GM23338 (cell line): Measurements from ENCODE around the gene EXOC1L. TPM values are rescaled to one million over a fixed set of nuclear protein-coding genes. Genes with fewer than 3 reads are reported as not detected.

Source experiments
- ATAC-seq: fragments of 200-7000 bp; cut with Tn5 transposase; 3 replicates; pipeline ENCODE4 v1.9.1; 2020
- DNase-seq: peaks from one replicate; pipeline ENCODE4 v3.0.0-alpha.2; 2015; ENCODE audit warnings: low spot score
- H2AFZ ChIP-seq: fragments of 200-600 bp; sonication (generic); 2 replicates; pipeline ENCODE4 v1.8.0; 2016; ENCODE audit warnings: antibody characterized with exemption, mild to moderate bottlenecking, moderate library complexity
- H3F3A ChIP-seq: fragments of 200-600 bp; sonication (generic); replicated peaks from 2 replicates; pipeline ENCODE4 v1.8.0; 2017; ENCODE audit warnings: antibody characterized with exemption, mixed run types, low read depth
- H3K27ac ChIP-seq: fragments of 200-600 bp; sonication (generic); 2 replicates; pipeline ENCODE4 v1.6.1; 2016; ENCODE audit warnings: low read depth
- H3K27me3 ChIP-seq: fragments of 200-600 bp; sonication (generic); 2 replicates; pipeline ENCODE4 v1.8.0; 2016; ENCODE audit warnings: mild to moderate bottlenecking, mixed run types, moderate library complexity; ENCODE audit not compliant: insufficient read depth
- H3K36me3 ChIP-seq: fragments of 200-600 bp; sonication (generic); 2 replicates; pipeline ENCODE4 v1.8.0; 2016; ENCODE audit warnings: mild to moderate bottlenecking; ENCODE audit not compliant: insufficient read depth
- H3K4me1 ChIP-seq: fragments of 200-600 bp; sonication (generic); 2 replicates; pipeline ENCODE4 v1.8.0; 2016; ENCODE audit warnings: mild to moderate bottlenecking, moderate library complexity; ENCODE audit not compliant: insufficient read depth
- H3K4me2 ChIP-seq: fragments of 200-600 bp; sonication (generic); 2 replicates; pipeline ENCODE4 v1.7.1; 2017; ENCODE audit warnings: mixed run types
- H3K4me3 ChIP-seq: fragments of 200-600 bp; sonication (generic); 2 replicates; pipeline ENCODE4 v1.6.1; 2016; ENCODE audit warnings: mixed run types
- H3K79me2 ChIP-seq: fragments of 200-600 bp; sonication (generic); replicated peaks from 2 replicates; pipeline ENCODE4 v1.8.0; 2017; ENCODE audit warnings: mild to moderate bottlenecking; ENCODE audit not compliant: insufficient read depth
- H3K9me2 ChIP-seq: fragments of 200-600 bp; sonication (generic); 2 replicates; pipeline ENCODE4 v1.8.0; 2017; ENCODE audit not compliant: insufficient read depth
- H4K20me1 ChIP-seq: fragments of 200-600 bp; sonication (generic); replicated peaks from 2 replicates; pipeline ENCODE4 v1.8.0; 2017; ENCODE audit warnings: mild to moderate bottlenecking; ENCODE audit not compliant: insufficient read depth
- H3K27ac Mint-ChIP-seq: 2 replicates; pipeline ENCODE4 v1.8.0; 2020; ENCODE audit warnings: inconsistent platforms, mild to moderate bottlenecking, moderate library complexity, mixed read lengths
- H3K27me3 Mint-ChIP-seq: 3 replicates; pipeline ENCODE4 v1.8.0; 2022; ENCODE audit warnings: low read depth, mild to moderate bottlenecking, moderate library complexity, mixed read lengths, inconsistent platforms; ENCODE audit not compliant: insufficient read depth, poor library complexity
- H3K36me3 Mint-ChIP-seq: 3 replicates; pipeline ENCODE4 v1.8.0; 2021; ENCODE audit warnings: low read depth, mild to moderate bottlenecking, inconsistent platforms, moderate library complexity, mixed read lengths
- H3K4me1 Mint-ChIP-seq: 3 replicates; pipeline ENCODE4 v1.8.0; 2020; ENCODE audit warnings: mild to moderate bottlenecking, inconsistent platforms, mixed read lengths
- H3K4me3 Mint-ChIP-seq: 3 replicates; pipeline ENCODE4 v1.8.0; 2021; ENCODE audit warnings: moderate library complexity, mild to moderate bottlenecking, inconsistent platforms, mixed read lengths
- H3K9me3 Mint-ChIP-seq: 3 replicates; pipeline ENCODE4 v1.8.0; 2020; ENCODE audit warnings: moderate library complexity, mild to moderate bottlenecking, inconsistent platforms, mixed read lengths
- CREB1 ChIP-seq: fragments of 250-450 bp; sonication (Bioruptor Pico); IDR thresholded peaks from 2 replicates; pipeline ENCODE4 v1.5.0; 2020; ENCODE audit warnings: low read depth, mild to moderate bottlenecking, moderate library complexity
- CTCF ChIP-seq, 2 experiments: fragments of 200-600 bp in 1 of 2; sonication (generic) in 1 of 2; conservative IDR thresholded peaks; 2 replicates each; pipeline versions ENCODE4 v1.5.1 to v1.6.1; 2016 to 2017; ENCODE audit warnings: antibody characterized with exemption in 2 of 2, low read depth in 2 of 2, mild to moderate bottlenecking in 2 of 2, moderate library complexity in 1 of 2
- ETS1 ChIP-seq: IDR thresholded peaks from 2 replicates; pipeline ENCODE4 v1.6.1; 2016; ENCODE audit warnings: antibody characterized with exemption
- EZH2 ChIP-seq: fragments of 200-600 bp; sonication (generic); IDR thresholded peaks from one replicate; pipeline ENCODE4 v1.8.0; 2017; ENCODE audit warnings: antibody characterized with exemption, mild to moderate bottlenecking, low read depth; ENCODE audit not compliant: unreplicated experiment
- EZH2phosphoT487 ChIP-seq: fragments of 200-600 bp; sonication (generic); IDR thresholded peaks from one replicate; pipeline ENCODE4 v1.8.1; 2018; ENCODE audit warnings: antibody characterized with exemption; ENCODE audit not compliant: unreplicated experiment
- JUNB ChIP-seq: IDR thresholded peaks from one replicate; pipeline ENCODE4 v1.6.1; 2016; ENCODE audit warnings: antibody characterized with exemption; ENCODE audit not compliant: unreplicated experiment
- NANOG ChIP-seq: IDR thresholded peaks from 2 replicates; pipeline ENCODE4 v1.6.1; 2016; ENCODE audit warnings: antibody characterized with exemption, borderline replicate concordance
- POLR2AphosphoS5 ChIP-seq: IDR thresholded peaks from 2 replicates; pipeline ENCODE4 v1.6.1; 2016; ENCODE audit warnings: antibody characterized with exemption, low read depth
- REST ChIP-seq: IDR thresholded peaks from one replicate; pipeline ENCODE4 v1.6.1; 2018; ENCODE audit warnings: antibody characterized with exemption; ENCODE audit not compliant: unreplicated experiment
- STAT1 ChIP-seq: IDR thresholded peaks from one replicate; pipeline ENCODE4 v1.6.1; 2016; ENCODE audit warnings: antibody characterized with exemption; ENCODE audit not compliant: unreplicated experiment
- ZNF114 ChIP-seq: fragments of 250-450 bp; sonication (Bioruptor Pico); IDR thresholded peaks from 2 replicates; pipeline ENCODE4 v1.5.0; 2020; ENCODE audit warnings: mild to moderate bottlenecking, moderate library complexity
- polyA plus RNA-seq: library from polyadenylated mRNA; unstranded; fragments of >200 nt; fragmentation: Nextera tagmentation; extraction: Ambion mirVana; gene quantifications from 2 replicates; pipeline ENCODE4 v1.2.1, GENCODE V29; 2016
- total RNA-seq: library from RNA; depleted of rRNA; stranded (reverse); fragments of >200 nt; shearing (Covaris generic); gene quantifications from 2 replicates; pipeline ENCODE4 v1.2.3, GENCODE V29; 2014
- TF ChIP-seq, protein P1 (sequence below): fragments of 250-450 bp; sonication (Bioruptor Pico); IDR thresholded peaks from 2 replicates; pipeline ENCODE4 v1.5.0; 2020; ENCODE audit warnings: mild to moderate bottlenecking, moderate library complexity

The EXOC1L gene
- total and polyA plus RNA-seq, 2 experiments from 2014 or later = not detected

DNA sequence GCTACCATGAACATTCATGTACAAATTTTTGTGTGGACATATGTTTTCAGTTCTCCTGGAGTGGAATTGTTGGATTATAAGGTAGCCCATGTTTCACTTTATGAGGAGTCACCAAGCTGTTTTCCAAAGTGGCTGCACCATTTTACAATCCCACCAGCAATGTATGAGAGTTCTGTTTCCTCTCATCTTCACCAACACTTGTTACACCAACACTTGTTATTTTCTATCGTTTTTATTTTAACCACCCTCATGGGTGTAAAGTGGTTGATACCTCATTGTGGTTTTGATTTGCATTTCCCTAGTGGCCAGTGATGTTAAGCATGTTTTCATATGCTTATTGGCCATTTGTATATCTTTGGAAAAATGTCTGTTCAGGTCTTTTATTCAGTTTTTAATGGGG lies 38.0 kb downstream of the EXOC1L start:
- no peak for DNase-seq
- H4K20me1 ChIP-seq = no peaks in the 10 kb centered on the region
- no peak overlapping the region for H3K4me3 ChIP-seq
- peaks cover 7% of the 10 kb centered on the region for H3K79me2 ChIP-seq
- no peaks in the 10 kb centered on the region for H3K27me3 ChIP-seq
- TF ChIP-seq JUNB (no peak), NANOG (no peak), EZH2phosphoT487 (no peak), STAT1 (no peak), ZNF114 (CRISPR knock-in tag) (no peak), CREB1 (CRISPR knock-in tag) (no peak), REST (no peak), CTCF (conservative IDR thresholded peaks at IDR 0.05; ENCODE audit: low read depth in 2 of 2) (no peak), EZH2 (no peak), POLR2AphosphoS5 (no peak), ETS1 (no peak)
- TF ChIP-seq, protein P1, sequence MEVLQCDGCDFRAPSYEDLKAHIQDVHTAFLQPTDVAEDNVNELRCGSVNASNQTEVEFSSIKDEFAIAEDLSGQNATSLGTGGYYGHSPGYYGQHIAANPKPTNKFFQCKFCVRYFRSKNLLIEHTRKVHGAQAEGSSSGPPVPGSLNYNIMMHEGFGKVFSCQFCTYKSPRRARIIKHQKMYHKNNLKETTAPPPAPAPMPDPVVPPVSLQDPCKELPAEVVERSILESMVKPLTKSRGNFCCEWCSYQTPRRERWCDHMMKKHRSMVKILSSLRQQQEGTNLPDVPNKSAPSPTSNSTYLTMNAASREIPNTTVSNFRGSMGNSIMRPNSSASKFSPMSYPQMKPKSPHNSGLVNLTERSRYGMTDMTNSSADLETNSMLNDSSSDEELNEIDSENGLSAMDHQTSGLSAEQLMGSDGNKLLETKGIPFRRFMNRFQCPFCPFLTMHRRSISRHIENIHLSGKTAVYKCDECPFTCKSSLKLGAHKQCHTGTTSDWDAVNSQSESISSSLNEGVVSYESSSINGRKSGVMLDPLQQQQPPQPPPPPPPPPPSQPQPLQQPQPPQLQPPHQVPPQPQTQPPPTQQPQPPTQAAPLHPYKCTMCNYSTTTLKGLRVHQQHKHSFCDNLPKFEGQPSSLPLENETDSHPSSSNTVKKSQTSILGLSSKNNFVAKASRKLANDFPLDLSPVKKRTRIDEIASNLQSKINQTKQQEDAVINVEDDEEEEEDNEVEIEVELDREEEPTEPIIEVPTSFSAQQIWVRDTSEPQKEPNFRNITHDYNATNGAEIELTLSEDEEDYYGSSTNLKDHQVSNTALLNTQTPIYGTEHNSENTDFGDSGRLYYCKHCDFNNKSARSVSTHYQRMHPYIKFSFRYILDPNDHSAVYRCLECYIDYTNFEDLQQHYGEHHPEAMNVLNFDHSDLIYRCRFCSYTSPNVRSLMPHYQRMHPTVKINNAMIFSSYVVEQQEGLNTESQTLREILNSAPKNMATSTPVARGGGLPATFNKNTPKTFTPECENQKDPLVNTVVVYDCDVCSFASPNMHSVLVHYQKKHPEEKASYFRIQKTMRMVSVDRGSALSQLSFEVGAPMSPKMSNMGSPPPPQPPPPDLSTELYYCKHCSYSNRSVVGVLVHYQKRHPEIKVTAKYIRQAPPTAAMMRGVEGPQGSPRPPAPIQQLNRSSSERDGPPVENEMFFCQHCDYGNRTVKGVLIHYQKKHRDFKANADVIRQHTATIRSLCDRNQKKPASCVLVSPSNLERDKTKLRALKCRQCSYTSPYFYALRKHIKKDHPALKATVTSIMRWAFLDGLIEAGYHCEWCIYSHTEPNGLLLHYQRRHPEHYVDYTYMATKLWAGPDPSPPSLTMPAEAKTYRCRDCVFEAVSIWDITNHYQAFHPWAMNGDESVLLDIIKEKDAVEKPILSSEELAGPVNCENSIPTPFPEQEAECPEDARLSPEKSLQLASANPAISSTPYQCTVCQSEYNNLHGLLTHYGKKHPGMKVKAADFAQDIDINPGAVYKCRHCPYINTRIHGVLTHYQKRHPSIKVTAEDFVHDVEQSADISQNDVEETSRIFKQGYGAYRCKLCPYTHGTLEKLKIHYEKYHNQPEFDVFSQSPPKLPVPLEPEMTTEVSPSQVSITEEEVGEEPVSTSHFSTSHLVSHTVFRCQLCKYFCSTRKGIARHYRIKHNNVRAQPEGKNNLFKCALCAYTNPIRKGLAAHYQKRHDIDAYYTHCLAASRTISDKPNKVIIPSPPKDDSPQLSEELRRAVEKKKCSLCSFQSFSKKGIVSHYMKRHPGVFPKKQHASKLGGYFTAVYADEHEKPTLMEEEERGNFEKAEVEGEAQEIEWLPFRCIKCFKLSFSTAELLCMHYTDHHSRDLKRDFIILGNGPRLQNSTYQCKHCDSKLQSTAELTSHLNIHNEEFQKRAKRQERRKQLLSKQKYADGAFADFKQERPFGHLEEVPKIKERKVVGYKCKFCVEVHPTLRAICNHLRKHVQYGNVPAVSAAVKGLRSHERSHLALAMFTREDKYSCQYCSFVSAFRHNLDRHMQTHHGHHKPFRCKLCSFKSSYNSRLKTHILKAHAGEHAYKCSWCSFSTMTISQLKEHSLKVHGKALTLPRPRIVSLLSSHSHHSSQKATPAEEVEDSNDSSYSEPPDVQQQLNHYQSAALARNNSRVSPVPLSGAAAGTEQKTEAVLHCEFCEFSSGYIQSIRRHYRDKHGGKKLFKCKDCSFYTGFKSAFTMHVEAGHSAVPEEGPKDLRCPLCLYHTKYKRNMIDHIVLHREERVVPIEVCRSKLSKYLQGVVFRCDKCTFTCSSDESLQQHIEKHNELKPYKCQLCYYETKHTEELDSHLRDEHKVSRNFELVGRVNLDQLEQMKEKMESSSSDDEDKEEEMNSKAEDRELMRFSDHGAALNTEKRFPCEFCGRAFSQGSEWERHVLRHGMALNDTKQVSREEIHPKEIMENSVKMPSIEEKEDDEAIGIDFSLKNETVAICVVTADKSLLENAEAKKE (CRISPR knock-in tag) = no peak
- H3K4me1 Mint-ChIP-seq = peaks cover 3% of the 10 kb centered on the region
- H3K27ac Mint-ChIP-seq = no peak overlapping the region
- H3K36me3 Mint-ChIP-seq = peaks cover 6% of the 10 kb centered on the region; the same call in 2 of the 3 replicates
- no peak overlapping the region for H3K27ac ChIP-seq
- no peak for ATAC-seq
- H3F3A ChIP-seq = no peaks in the 10 kb centered on the region
- no peak overlapping the region for H3K4me3 Mint-ChIP-seq
- peaks cover 5% of the 10 kb centered on the region for H3K9me2 ChIP-seq
- H3K36me3 ChIP-seq = no peaks in the 10 kb centered on the region
- no peaks in the 10 kb centered on the region; the same call in 2 of the 3 replicates for H3K9me3 Mint-ChIP-seq
- peaks cover 2% of the 10 kb centered on the region for H3K27me3 Mint-ChIP-seq
- H3K4me2 ChIP-seq = no peak overlapping the region
- H3K4me1 ChIP-seq = no peaks in the 10 kb centered on the region
- no peak overlapping the region for H2AFZ ChIP-seq
